Measurements from ENCODE around the gene TTYH3.
"Not testable (repeated sequence)": the region's sequence is repeated elsewhere in the genome, so short reads cannot be mapped to it uniquely, and the experiment has no call there.

Gene TTYH3, protein sequence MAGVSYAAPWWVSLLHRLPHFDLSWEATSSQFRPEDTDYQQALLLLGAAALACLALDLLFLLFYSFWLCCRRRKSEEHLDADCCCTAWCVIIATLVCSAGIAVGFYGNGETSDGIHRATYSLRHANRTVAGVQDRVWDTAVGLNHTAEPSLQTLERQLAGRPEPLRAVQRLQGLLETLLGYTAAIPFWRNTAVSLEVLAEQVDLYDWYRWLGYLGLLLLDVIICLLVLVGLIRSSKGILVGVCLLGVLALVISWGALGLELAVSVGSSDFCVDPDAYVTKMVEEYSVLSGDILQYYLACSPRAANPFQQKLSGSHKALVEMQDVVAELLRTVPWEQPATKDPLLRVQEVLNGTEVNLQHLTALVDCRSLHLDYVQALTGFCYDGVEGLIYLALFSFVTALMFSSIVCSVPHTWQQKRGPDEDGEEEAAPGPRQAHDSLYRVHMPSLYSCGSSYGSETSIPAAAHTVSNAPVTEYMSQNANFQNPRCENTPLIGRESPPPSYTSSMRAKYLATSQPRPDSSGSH

DNA sequence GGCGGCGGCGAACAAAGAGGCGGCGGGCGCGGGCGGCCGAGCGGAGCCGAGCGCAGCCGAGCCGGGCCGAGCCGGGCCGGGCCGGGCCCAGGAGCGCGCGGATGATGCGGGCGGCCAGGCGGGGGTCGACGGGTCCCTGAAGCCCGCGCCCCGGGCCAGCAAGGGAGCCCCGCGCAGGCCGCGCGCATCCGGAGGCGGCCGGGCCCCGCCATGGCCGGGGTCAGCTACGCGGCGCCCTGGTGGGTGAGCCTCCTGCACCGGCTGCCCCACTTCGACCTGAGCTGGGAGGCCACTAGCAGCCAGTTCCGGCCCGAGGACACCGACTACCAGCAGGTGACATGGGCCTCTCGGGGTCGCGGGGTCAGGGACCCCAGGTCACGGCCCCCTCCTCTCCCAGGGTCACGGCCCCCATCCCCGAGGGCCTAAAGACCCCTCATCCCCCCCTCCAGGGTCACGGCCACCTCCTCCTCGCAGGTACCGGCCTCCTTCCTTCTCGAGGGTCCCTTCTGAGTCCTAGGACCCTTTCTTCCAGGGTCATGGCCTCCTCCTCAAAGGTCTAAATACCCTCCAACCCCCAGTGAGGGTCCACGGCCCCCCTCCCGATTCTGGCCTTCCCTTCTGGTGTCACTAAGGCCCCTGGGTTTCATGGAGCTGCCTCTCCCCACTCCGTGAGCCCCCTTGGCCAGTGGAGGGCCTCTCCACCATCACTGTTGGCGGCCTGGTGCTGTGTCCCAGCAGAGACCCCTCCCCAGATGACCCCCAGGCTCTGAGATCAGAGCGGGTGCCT lies at the start of gene TTYH3:
Gene TTYH3 (plus strand): TSS at position 41 of the 787 bp plus-strand sequence. CDS start 170 bp downstream, at position 211.
- no peak for DNase-seq

DNA sequence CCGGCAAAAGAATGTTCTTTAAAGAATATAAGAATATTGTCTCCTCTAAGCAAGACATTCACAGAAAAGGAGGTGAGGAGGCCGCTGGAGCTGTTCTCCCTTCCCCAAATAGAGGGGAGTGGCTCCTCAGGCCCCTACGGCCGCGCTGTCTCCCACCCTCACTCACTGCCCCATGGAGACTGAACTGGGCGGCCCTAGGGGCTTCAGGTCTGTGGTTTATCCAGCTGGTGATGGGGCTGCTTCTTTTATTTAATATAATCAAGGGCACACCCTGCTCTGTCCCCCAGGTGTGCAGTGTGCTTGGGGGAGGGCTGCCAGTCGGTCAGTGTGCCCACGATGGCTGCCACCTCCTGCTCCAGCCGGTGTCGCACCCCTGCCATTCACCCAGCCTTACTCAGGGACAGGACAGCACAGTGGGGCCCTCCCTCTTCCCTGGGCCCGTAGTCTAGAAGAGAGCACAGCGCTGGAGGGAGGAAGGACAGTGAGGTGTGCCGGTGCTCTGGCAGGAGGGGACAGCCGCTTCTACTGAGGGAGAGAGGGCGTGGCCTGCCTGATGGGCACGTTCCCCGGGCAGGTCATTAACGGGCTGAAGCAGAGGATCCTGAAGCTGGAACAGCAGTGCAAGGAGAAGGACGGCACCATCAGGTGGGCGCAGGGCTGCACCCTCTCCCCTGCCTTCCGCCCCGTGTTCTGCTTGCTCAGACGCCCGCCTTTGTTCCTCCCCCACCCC lies 49.6 kb upstream of the TTYH3 start:
- no peak for DNase-seq

DNA sequence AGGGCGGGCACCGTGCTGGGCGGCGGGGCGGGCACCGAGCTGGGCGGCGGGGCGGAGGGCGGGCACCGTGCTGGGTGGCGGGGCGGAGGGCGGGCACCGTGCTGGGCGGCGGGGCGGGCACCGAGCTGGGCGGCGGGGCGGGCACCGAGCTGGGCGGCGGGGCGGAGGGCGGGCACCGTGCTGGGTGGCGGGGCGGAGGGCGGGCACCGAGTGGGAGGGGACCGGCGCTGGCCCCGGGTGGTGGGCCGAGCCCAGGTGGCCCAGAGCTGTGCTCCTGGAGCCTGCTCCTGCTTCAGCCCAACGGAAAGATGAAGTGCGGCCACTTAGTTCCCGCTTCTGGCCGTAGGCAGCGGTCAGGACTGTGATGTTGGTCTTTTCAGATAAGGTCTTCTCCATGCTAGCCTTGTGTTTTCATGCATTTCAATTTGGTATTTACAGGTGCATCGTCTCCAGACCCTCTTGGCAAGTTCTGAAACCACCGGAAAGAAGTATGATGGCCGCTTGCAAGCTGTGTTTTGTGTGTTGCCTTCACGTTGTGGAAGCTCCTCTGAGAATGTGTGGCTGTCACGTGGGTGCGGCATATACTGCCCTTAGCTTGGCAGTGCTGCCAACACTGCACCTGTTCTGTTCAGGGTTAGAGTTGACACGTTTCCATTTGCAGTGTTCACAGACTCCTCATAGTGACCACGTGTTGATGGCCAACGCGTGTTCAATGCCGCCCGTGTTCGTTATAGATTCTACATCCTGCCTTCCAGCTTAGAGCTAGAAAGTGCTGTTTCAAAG lies 47.8 kb upstream of the TTYH3 start:
- no peak for DNase-seq

- DNase-seq: no peak
Measured at GRCh38 chr7:2585446-2585845, 46.3 kb upstream of the TTYH3 start.

DNA sequence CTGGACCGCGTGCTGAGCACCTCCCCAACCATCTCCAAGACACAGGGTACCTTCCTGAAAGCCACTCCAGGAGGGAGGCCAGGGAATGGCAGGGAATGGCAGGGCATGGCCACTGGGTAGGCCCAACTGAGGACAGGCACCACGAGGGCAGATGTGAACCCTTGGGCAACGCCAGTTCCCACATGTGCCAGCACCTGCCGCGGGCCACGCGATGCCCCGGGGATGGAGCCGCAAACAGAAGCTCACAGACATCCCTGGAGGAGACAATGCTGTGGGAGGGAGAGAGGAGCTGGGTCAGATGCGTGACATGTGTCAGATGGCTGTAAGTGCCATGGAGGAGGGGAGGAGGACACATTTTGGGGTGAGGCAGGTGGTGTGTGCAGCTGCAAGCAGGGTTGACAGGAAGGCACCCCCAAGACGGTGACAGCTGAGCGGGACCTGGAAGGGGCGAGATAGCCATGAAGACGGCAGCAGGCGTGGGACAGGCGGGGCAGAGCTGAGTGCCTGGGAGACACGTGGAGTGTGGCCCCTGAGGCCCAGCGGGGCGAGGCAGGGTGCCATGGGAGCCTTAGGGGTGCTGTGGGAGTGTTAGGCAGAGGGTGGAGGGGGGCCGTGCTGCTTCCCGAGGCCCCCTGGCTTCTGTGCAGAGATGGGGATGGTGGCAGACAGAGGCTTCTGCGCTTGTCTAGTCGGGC lies 45.3 kb upstream of the TTYH3 start:
- DNase-seq: no peak

- DNase-seq: no peak
Measured at GRCh38 chr7:2587134-2587533, 44.7 kb upstream of the TTYH3 start.

GRCh38 chr7:2587778-2588177 lies 44.0 kb upstream of the TTYH3 start:
- DNase-seq: no peak

- no peak for DNase-seq
Measured at GRCh38 chr7:2589341-2589740, 42.4 kb upstream of the TTYH3 start.

DNA sequence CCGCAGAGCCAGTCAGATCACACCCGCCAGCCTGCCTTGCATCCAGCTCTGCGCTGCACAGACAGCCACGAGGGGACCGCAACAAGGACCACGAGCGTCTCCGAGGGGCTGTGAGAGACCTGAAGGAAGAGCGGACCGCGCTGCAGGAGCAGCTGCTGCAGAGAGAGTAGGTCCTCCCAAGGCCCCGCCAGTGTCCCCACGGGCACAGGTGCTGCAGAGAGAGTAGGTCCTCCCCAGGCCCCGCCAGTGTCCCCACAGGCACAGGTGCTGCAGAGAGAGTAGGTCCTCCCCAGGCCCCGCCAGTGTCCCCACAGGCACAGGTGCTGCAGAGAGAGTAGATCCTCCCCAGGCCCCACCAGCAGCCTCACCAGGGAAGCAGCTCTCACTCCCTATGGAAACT lies 41.8 kb upstream of the TTYH3 start:
- not testable (repeated sequence) for DNase-seq

- no peak for DNase-seq
Measured at GRCh38 chr7:2592375-2592865, 39.4 kb upstream of the TTYH3 start.

DNA sequence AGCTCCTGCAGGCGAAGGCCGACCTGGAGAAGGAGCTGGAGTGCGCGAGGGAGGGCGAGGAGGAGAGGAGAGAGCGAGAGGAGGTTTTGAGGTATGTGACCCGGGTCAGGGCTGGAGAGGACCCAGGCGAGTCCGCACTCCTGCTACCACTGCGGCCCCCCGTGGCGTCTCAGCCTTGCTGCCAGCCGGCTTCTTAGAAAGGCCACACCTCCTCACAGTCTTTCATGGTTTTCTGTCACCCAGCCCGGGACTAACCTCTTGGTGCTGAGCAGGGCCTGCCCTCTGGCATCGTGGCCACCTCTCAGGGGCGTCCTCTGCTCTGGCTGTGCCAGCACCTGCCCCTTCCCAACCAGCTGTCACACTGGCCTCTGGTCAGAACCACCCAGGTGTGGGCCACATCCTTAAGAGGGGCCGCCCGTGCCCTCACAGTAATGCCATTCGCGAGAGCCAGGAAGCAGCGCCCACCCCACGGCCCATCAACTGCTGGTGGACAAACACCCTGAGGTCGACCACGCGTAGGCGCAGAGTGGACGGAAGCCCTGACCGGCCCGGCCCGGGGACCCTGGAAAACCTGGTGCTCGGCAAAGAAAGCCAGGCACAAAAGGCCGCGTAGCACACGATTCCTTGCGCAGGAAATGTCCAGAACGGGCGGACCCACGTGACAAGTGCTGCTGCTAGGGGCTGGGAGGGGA lies 38.6 kb upstream of the TTYH3 start:
- DNase-seq: no peak

GRCh38 chr7:2594599-2594998 lies 37.2 kb upstream of the TTYH3 start:
- no peak for DNase-seq

- DNase-seq: no peak
Measured at GRCh38 chr7:2595258-2595860, 36.4 kb upstream of the TTYH3 start.

GRCh38 chr7:2596464-2597272 lies 35.1 kb upstream of the TTYH3 start:
- no peak for DNase-seq

DNA sequence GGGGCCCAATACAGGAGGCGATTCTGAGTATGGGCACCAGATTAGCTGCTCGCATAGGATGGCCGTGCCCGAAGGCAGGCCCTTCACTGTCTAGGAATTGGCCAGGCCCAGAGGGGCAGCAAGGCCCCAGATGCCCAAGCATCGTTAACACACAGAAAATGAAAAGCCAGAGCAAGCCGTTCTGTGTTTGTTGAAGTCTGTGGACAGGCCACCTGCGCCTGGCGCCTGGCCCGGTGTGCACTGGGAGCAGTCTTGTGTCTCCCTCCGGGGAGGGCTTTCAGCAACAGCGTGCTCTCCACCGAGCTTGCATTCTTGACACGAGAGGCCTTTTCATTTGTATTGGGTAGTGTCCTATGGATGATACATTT lies 34.5 kb upstream of the TTYH3 start:
- DNase-seq: no peak

- no peak for DNase-seq
Measured at GRCh38 chr7:2598154-2598823, 33.5 kb upstream of the TTYH3 start.

DNA sequence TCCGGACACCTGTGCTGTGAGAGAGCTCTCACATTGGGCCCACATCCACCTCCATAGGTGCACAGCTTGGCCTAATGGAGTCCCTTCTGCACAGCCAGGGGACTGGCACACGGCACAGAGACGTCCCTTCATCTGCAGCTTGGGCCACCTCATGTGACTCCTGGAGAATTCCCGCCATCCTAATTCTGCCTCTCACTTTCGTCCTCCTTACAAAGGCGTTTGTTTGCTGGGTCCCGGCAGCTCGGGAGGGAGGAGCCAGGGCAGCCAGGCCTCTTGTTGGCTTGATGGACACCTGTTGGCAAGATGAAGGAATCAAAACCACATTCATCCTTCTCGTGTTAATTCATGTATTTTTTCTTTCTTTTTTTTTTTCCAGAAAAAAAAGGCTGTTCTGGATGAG lies 30.7 kb upstream of the TTYH3 start:
- DNase-seq: no peak

- DNase-seq: no peak
Measured at GRCh38 chr7:2601907-2602306, 29.9 kb upstream of the TTYH3 start.

DNA sequence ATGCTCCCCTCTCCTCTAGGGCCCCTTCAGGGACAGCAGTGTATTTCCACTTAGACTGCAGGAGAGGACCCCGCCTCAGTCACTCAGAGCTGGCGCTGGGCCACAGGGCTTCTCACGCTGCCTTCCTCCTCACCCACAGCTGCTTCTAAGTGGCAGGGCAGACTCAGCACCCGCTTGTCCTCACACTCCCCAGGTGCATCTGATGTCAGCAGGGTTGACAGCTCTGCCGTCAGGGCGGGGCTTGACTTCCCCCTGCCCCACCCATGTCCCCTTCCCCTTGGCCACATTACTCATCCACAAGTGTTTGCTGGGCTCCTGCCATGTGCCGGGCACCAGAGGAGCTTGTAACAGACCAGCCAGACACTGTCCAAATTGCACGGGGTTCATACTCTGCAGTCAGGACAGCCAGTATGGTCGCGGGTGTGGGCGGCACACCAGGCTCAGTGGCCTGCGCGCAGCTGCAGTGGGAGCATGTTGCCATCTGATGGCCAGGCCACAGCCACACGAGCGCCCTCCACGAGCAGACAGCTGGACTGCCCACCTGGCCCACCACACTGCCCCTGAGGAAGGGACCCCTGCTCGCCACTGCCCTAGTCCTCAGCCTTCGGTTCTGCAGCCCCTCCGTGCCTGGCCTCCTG lies 29.3 kb upstream of the TTYH3 start:
- DNase-seq: no peak
